Measurements from ENCODE around the gene NAGS. TPM values are rescaled to one million over a fixed set of nuclear protein-coding genes. Genes with fewer than 3 reads are reported as not detected.
A peak's percentile ranks its signal among the peaks of the same experiment; 100 is the strongest.

Gene NAGS
- total RNA-seq, 1 donor from 2014 or later = 25.3 TPM

- TF ChIP-seq CTCF (IDR thresholded peaks at IDR 0.05; ENCODE audit: insufficient read depth, low read length, severe bottlenecking) = no peak
- H3K36me3 ChIP-seq (ENCODE audit: control insufficient read depth, insufficient read depth, low read length) = no peaks in the 10 kb centered on the region
- no peak overlapping the region for H3K4me3 ChIP-seq (ENCODE audit: low read depth, low read length)
- FAIRE-seq = peak; percentile 83
- no peak for DNase-seq (ENCODE audit: low read depth)
- H3K27me3 ChIP-seq (ENCODE audit: control insufficient read depth, insufficient read depth, low read length) = peaks cover 2% of the 10 kb centered on the region
Observed at GRCh38 chr17:43998552-43998951, 5.9 kb upstream of the NAGS start.

GRCh38 chr17:43999024-43999423 lies 5.4 kb upstream of the NAGS start:
- no peak for DNase-seq (ENCODE audit: low read depth)
- H3K27me3 ChIP-seq (ENCODE audit: control insufficient read depth, insufficient read depth, low read length) = peaks cover 2% of the 10 kb centered on the region
- TF ChIP-seq CTCF (IDR thresholded peaks at IDR 0.05; ENCODE audit: insufficient read depth, low read length, severe bottlenecking) = no peak
- H3K36me3 ChIP-seq (ENCODE audit: control insufficient read depth, insufficient read depth, low read length) = no peaks in the 10 kb centered on the region
- no peak overlapping the region for H3K4me3 ChIP-seq (ENCODE audit: low read depth, low read length)
- FAIRE-seq = no peak

GRCh38 chr17:44000141-44000860 lies 4.1 kb upstream of the NAGS start:
- peak; percentile 58 for FAIRE-seq
- H3K4me3 ChIP-seq (ENCODE audit: low read depth, low read length) = no peak overlapping the region
- TF ChIP-seq CTCF (IDR thresholded peaks at IDR 0.05; ENCODE audit: insufficient read depth, low read length, severe bottlenecking) = no peak
- no peaks in the 10 kb centered on the region for H3K36me3 ChIP-seq (ENCODE audit: control insufficient read depth, insufficient read depth, low read length)
- no peak for DNase-seq (ENCODE audit: low read depth)
- H3K27me3 ChIP-seq (ENCODE audit: control insufficient read depth, insufficient read depth, low read length) = no peaks in the 10 kb centered on the region

GRCh38 chr17:44000871-44001460 lies 3.5 kb upstream of the NAGS start:
- Histone ChIP-seq H3K27me3 (ENCODE audit: control insufficient read depth, insufficient read depth, low read length) (no peaks in the 10 kb centered on the region), H3K4me3 (ENCODE audit: low read depth, low read length) (no peak overlapping the region), H3K36me3 (ENCODE audit: control insufficient read depth, insufficient read depth, low read length) (no peaks in the 10 kb centered on the region)
- DNase-seq (ENCODE audit: low read depth) = no peak
- FAIRE-seq = no peak
- no peak for TF ChIP-seq CTCF (IDR thresholded peaks at IDR 0.05; ENCODE audit: insufficient read depth, low read length, severe bottlenecking)

- DNase-seq (ENCODE audit: low read depth) (no peak), FAIRE-seq (no peak)
- H3K4me3 ChIP-seq (ENCODE audit: low read depth, low read length) = no peak overlapping the region
- no peaks in the 10 kb centered on the region for H3K36me3 ChIP-seq (ENCODE audit: control insufficient read depth, insufficient read depth, low read length)
- H3K27me3 ChIP-seq (ENCODE audit: control insufficient read depth, insufficient read depth, low read length) = no peaks in the 10 kb centered on the region
- no peak for TF ChIP-seq CTCF (IDR thresholded peaks at IDR 0.05; ENCODE audit: insufficient read depth, low read length, severe bottlenecking)
Observed at GRCh38 chr17:44001461-44001920, 2.9 kb upstream of the NAGS start.
